SK-N-MC (cell line): Measurements from ENCODE around the gene GNB4.
A peak's percentile ranks its signal among the peaks of the same experiment; 100 is the strongest.

ENCODE experiments used
- DNase-seq: peaks from one replicate; pipeline ENCODE4 v3.0.0-alpha.2; 2011; ENCODE audit warnings: low read depth, low spot score
- H3K27ac ChIP-seq: fragments of 200-600 bp; sonication (generic); 2 replicates; pipeline ENCODE4 v1.5.1; 2016; ENCODE audit warnings: mixed run types
- H3K36me3 ChIP-seq: fragments of 200-600 bp; sonication (generic); 2 replicates; pipeline ENCODE4 v1.6.1; 2017; ENCODE audit warnings: antibody characterized with exemption, low read length, mixed read lengths; ENCODE audit not compliant: insufficient read depth
- H3K4me3 ChIP-seq: fragments of 200-600 bp; sonication (generic); 2 replicates; pipeline ENCODE4 v1.5.1; 2016
- H3K9ac ChIP-seq: fragments of 200-600 bp; sonication (generic); 2 replicates; pipeline ENCODE4 v1.8.0; 2017; ENCODE audit warnings: mixed run types, mixed read lengths; ENCODE audit not compliant: insufficient read length
- H3K9me3 ChIP-seq: fragments of 200-600 bp; sonication (generic); 2 replicates; pipeline ENCODE4 v1.6.1; 2017; ENCODE audit warnings: low read depth, mild to moderate bottlenecking, antibody characterized with exemption, low read length, moderate library complexity, mixed read lengths
- EZH2 ChIP-seq: fragments of 200-600 bp; sonication (generic); IDR thresholded peaks from one replicate; pipeline ENCODE4 v1.6.1; 2017; ENCODE audit warnings: antibody characterized with exemption
- FOXP2 ChIP-seq: optimal IDR thresholded peaks from 2 replicates; pipeline ENCODE3; 2011; ENCODE audit warnings: mild to moderate bottlenecking, moderate library complexity; ENCODE audit not compliant: insufficient read depth; ENCODE audit errors: extremely low read length, control extremely low read depth
- POLR2AphosphoS5 ChIP-seq: IDR thresholded peaks from 2 replicates; pipeline ENCODE4 v1.6.1; 2012; ENCODE audit warnings: mild to moderate bottlenecking, low read depth, low read length, borderline replicate concordance

The GNB4 gene

DNA sequence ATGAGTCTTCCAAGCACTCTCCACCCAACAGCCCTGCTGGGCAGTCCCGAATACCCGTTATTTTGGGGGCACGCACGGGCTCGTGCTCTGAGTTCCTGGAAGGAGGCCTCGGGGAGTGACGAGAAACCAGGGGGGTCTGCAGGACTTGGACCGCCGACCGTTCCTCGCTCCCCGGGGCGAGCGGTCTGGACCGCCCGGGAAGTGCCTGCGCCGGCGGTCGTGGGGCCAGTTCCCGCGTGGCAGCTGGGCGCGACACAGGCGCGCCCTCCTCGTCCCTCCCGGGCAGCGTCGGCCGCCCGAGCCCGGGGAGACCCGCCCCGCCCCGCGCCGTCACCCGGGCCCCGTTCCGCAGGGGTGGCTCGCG lies 387 bp downstream of the GNB4 start:
- Histone ChIP-seq H3K9ac (peak overlapping the region; percentile 90), H3K4me3 (peak overlapping the region; percentile 89), H3K36me3 (peaks cover 15% of the 10 kb centered on the region; the same call in 1 of the 2 replicates), H3K27ac (peak overlapping the region; percentile 97), H3K9me3 (no peaks in the 10 kb centered on the region)
- TF ChIP-seq FOXP2 = no peak
- no peak for TF ChIP-seq POLR2AphosphoS5
- TF ChIP-seq EZH2 = no peak
- DNase-seq = no peak

DNA sequence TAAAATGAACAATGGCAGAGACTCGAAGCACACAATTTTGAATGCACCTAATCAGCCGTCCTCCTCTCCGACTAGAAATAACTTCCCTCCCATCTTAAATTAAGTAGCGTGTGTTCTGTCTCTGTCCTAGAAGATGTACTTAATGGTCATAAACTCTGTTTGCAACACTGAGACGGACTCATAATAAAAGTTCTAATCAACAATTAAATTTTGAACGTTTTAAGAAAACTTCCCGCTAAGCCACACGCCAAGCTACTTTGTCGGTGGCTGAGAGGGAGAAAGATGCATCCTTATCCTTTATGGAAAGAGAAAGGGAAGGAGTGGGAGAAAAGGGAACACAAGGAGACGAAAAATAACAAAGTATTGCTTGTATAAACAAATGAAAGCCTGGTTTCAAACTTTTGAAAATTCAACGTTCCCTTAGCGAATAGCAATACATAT lies 989 bp downstream of the GNB4 start:
- no peaks in the 10 kb centered on the region for H3K9me3 ChIP-seq
- DNase-seq = no peak
- peak overlapping the region; percentile 89 for H3K4me3 ChIP-seq
- H3K9ac ChIP-seq = peak overlapping the region; percentile 90
- TF ChIP-seq POLR2AphosphoS5 (no peak), FOXP2 (no peak), EZH2 (no peak)
- H3K27ac ChIP-seq = peak overlapping the region; percentile 97
- H3K36me3 ChIP-seq = peaks cover 17% of the 10 kb centered on the region; the same call in 1 of the 2 replicates

DNA sequence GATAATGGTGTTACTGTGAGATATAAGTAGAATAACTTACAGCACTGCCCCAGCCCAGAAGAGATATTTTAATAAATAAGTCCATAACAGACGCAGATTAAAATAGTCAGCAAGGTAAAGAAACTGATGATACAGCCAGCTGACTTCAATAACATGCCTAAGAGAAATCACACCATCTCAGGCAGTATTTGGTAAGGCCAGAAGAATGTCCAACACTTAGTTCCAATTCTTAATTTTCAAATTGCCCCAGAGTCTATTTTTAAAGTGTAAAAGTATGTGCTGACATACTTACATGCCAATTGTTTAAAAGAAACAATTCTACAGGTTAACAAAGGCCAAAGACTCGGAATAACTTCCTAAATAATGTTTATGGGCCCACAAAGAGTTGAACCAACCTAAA lies 1.6 kb downstream of the GNB4 start:
- H3K36me3 ChIP-seq = peaks cover 17% of the 10 kb centered on the region; the same call in 1 of the 2 replicates
- no peaks in the 10 kb centered on the region for H3K9me3 ChIP-seq
- no peak for DNase-seq
- peak overlapping the region; percentile 97; the same call in 1 of the 2 replicates for H3K27ac ChIP-seq
- peak overlapping the region; percentile 89 for H3K4me3 ChIP-seq
- peak overlapping the region; percentile 90 for H3K9ac ChIP-seq
- TF ChIP-seq EZH2 (no peak), FOXP2 (no peak), POLR2AphosphoS5 (no peak)

DNA sequence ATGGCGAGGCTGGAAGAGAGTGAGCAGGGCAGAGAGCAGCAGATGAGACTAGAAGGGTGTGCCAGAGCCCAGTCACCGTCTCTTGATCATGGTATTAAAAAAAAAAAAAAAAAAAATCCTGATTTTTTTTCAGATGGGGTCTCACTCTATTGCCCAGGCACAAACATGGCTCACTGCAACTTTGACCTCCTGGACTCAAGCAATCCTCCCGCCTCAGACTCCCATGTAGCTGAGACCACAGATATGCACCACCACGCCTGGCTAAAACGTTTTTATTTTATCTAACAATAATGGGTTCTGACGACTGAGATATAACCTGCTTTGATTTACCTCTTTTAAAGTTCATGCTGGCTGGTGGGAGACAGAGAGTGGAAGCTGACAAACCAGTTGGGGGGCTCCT lies 4.0 kb downstream of the GNB4 start:
- no peaks in the 10 kb centered on the region for H3K9me3 ChIP-seq
- no peak overlapping the region for H3K4me3 ChIP-seq
- peaks cover 31% of the 10 kb centered on the region; the same call in 1 of the 2 replicates for H3K36me3 ChIP-seq
- DNase-seq = no peak
- H3K9ac ChIP-seq = no peak overlapping the region
- TF ChIP-seq POLR2AphosphoS5 (no peak), EZH2 (no peak), FOXP2 (no peak)
- no peak overlapping the region for H3K27ac ChIP-seq

DNA sequence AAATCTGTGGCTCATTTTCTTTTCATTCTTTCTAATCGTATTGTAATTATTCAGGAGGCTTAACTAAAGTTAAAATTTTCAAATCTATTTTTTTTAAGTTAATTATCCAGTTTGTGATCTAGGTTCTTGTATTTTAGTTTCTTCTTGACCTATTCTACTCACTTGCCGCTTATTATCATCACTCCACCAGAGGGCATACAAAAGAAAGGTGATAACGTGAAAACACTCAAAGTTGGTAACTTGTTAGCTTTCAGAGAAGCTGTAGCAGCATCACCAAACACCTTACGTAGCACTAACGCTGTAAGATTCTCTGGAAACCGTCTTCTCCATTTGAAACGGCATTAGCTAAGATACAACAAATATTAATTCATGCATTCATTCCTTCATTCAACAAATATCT lies 4.8 kb downstream of the GNB4 start:
- Histone ChIP-seq H3K9me3 (no peaks in the 10 kb centered on the region), H3K27ac (no peak overlapping the region), H3K36me3 (peaks cover 31% of the 10 kb centered on the region; the same call in 1 of the 2 replicates), H3K4me3 (no peak overlapping the region), H3K9ac (no peak overlapping the region)
- DNase-seq = no peak
- TF ChIP-seq POLR2AphosphoS5 = no peak
- TF ChIP-seq FOXP2 = no peak
- TF ChIP-seq EZH2 = no peak

DNA sequence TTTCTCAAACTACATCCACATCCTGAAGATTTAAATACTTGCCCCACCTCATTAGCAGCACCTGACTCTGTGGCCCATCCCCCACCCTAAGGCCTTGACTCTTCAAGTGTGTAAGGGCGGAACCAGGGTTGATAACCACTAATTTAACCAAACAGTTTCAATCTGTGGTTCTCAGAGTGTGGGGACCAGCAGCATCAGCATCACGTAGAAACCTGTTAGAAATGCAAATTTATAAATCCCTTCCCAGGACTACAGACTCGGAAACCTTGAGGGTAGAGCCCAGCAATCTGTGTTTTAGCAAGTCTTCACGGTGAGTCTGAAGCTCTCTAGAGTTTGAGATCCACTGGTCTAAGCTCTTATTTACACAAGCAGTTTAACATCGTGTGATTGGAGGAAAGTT lies 12.4 kb downstream of the GNB4 start:
- H3K36me3 ChIP-seq = peaks cover 13% of the 10 kb centered on the region; the same call in 1 of the 2 replicates
- peak overlapping the region; percentile 0; the same call in 1 of the 2 replicates for H3K27ac ChIP-seq

DNA sequence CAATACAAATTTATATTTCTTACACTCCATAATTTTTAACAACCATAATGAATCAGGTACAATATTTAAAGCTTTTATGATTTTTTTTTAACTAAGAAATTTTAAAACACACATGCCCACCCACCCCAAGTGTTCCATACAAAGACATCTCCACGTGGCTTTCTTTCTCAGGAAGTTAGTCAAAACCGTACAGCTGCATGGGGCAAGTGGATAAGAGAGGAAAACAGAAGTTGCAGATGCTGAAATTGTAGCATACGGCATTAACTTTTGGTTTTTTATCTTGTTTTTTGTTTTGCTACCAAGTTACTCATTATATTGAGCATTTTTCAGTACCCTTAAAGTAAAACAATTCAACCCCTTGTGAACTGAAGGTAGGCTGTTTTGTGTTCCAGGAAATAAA lies 14.8 kb downstream of the GNB4 start:
- Histone ChIP-seq H3K27ac (peak overlapping the region; percentile 67; the same call in 1 of the 2 replicates), H3K4me3 (no peak overlapping the region)

More for the DNA sequence above, 12.4 kb downstream of the GNB4 start:
- no peak for DNase-seq
- H3K9ac ChIP-seq = no peak overlapping the region
- H3K4me3 ChIP-seq = no peak overlapping the region
- H3K9me3 ChIP-seq = no peaks in the 10 kb centered on the region
- no peak for TF ChIP-seq EZH2

DNA sequence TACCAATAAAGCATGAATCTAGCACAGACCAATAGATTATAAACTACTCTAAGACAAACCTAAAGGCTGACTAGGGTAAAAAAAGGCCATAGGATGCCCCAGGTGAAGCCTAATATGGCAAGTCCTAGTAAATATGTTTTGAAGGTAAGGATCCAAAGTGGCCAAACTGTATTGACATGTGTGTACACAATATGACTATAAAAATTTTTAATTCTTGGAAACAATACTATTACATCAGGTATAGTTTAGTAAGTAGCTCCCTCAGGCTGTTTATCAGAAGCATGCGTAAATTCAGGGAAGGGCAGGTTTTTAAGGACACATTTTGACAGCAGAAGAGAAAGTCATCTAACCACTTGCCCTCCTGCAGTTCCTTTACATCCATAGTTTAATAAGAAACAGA lies 18.8 kb downstream of the GNB4 start:
- Histone ChIP-seq H3K9ac (no peak overlapping the region), H3K36me3 (no peaks in the 10 kb centered on the region), H3K4me3 (no peak overlapping the region), H3K27ac (no peak overlapping the region), H3K9me3 (no peaks in the 10 kb centered on the region)
- no peak for DNase-seq
- no peak for TF ChIP-seq FOXP2
- no peak for TF ChIP-seq EZH2
- TF ChIP-seq POLR2AphosphoS5 = no peak

More for the DNA sequence above, 14.8 kb downstream of the GNB4 start:
- DNase-seq = no peak
- Histone ChIP-seq H3K9me3 (no peaks in the 10 kb centered on the region), H3K36me3 (no peaks in the 10 kb centered on the region), H3K9ac (no peak overlapping the region)
- TF ChIP-seq POLR2AphosphoS5 = no peak
- no peak for TF ChIP-seq FOXP2
- TF ChIP-seq EZH2 = no peak

DNA sequence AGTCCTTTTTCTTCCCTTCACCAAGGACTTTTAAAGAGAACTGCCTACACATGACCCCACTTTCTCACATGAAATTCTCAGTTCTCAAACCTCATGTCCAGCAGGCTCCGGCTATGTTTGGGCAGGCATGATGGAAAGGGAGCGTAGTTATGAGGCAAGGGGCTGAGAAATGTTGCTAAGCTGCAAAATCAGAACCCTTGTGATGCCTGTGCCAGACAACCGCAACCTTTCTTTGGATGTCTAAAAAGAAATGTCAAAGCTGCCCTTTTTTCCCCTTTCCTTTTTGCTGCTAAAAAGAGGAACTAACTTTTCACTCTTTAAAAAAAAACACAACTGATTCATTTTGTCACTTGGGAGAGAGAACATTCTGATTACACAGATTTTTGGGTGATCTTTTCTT lies 19.2 kb downstream of the GNB4 start:
- Histone ChIP-seq H3K27ac (no peak overlapping the region), H3K4me3 (no peak overlapping the region), H3K9ac (no peak overlapping the region), H3K9me3 (no peaks in the 10 kb centered on the region), H3K36me3 (no peaks in the 10 kb centered on the region; the same call in 1 of the 2 replicates)
- TF ChIP-seq POLR2AphosphoS5 (no peak), FOXP2 (no peak), EZH2 (no peak)
- no peak for DNase-seq
